Type B pancreatic cell (in vitro differentiated cells): ENCODE data around the gene GPC5. TPM values are rescaled to one million over a fixed set of nuclear protein-coding genes. Genes with fewer than 3 reads are reported as not detected.

Experiments
- DNase-seq: peaks from one replicate; pipeline ENCODE4 v3.0.0; 2021; ENCODE audit warnings: mixed read lengths; ENCODE audit not compliant: unreplicated experiment; ENCODE audit errors: extremely low spot score
- H3K27ac Mint-ChIP-seq: 2 replicates; pipeline ENCODE4 v1.8.0; 2021; ENCODE audit warnings: mild to moderate bottlenecking, mixed read lengths
- H3K27me3 Mint-ChIP-seq: 2 replicates; pipeline ENCODE4 v1.8.0; 2021; ENCODE audit warnings: mixed read lengths
- H3K36me3 Mint-ChIP-seq: 2 replicates; pipeline ENCODE4 v1.8.0; 2021; ENCODE audit warnings: mixed read lengths
- H3K4me1 Mint-ChIP-seq: one replicate; pipeline ENCODE4 v1.8.0; 2021; ENCODE audit warnings: mixed read lengths; ENCODE audit not compliant: unreplicated experiment
- H3K4me3 Mint-ChIP-seq: 2 replicates; pipeline ENCODE4 v1.8.0; 2021; ENCODE audit warnings: mild to moderate bottlenecking, mixed read lengths
- H3K9me3 Mint-ChIP-seq: 2 replicates; pipeline ENCODE4 v1.8.0; 2021; ENCODE audit warnings: mixed read lengths
- total RNA-seq: library from RNA; stranded (reverse); gene quantifications from 2 replicates; pipeline ENCODE4 v1.2.1, GENCODE V29; 2021; ENCODE audit warnings: low replicate concordance
- TF ChIP-seq, protein P1 (sequence below): fragments of 200-600 bp; sonication (generic); conservative IDR thresholded peaks from 2 replicates; pipeline ENCODE4 v1.5.0; 2021; ENCODE audit warnings: antibody characterized with exemption, mild to moderate bottlenecking

GPC5 gene
- total RNA-seq, 1 donor from 2014 or later: 2.8 TPM

DNA sequence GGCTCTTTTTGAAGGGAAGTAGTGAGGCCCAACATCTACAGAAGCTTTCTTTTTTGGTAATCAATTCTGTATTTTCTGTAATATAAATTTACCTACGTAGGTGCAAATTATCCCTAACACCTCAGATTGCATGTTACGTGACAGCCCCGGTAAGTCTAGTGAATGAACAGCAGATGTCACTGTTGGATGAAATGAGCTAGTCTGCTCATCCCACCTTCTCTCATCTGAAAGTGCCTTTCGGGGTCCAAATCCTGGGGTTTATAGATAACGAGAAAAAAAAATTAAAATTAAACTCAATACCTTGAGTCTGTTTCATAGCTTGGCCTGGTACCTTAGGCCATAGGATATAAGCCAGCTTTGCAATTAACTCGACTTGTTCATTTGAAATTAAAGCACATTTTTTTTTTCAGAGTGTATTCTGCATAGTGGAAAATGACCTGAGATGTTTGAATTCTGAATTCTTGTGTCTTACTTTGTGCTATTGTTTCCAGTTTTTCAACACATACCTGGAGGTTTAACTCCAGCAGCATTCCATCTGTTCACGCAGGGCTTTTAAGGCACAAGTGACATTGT is 548.2 kb downstream of the GPC5 start:
- Mint-ChIP-seq H3K27me3 (peaks cover 12% of the 10 kb centered on the region), H3K4me1 (no peaks in the 10 kb centered on the region), H3K9me3 (no peaks in the 10 kb centered on the region), H3K4me3 (no peak overlapping the region), H3K36me3 (no peaks in the 10 kb centered on the region), H3K27ac (no peak overlapping the region)
- TF ChIP-seq, protein P1, sequence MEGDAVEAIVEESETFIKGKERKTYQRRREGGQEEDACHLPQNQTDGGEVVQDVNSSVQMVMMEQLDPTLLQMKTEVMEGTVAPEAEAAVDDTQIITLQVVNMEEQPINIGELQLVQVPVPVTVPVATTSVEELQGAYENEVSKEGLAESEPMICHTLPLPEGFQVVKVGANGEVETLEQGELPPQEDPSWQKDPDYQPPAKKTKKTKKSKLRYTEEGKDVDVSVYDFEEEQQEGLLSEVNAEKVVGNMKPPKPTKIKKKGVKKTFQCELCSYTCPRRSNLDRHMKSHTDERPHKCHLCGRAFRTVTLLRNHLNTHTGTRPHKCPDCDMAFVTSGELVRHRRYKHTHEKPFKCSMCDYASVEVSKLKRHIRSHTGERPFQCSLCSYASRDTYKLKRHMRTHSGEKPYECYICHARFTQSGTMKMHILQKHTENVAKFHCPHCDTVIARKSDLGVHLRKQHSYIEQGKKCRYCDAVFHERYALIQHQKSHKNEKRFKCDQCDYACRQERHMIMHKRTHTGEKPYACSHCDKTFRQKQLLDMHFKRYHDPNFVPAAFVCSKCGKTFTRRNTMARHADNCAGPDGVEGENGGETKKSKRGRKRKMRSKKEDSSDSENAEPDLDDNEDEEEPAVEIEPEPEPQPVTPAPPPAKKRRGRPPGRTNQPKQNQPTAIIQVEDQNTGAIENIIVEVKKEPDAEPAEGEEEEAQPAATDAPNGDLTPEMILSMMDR: peak; percentile 80
- no peak for DNase-seq

GRCh38 chr13:91948736-91949135 is 550.3 kb downstream of the GPC5 start:
- TF ChIP-seq, protein P1: no peak
- H3K27me3 Mint-ChIP-seq: peaks cover 12% of the 10 kb centered on the region
- no peaks in the 10 kb centered on the region for H3K9me3 Mint-ChIP-seq
- no peaks in the 10 kb centered on the region for H3K36me3 Mint-ChIP-seq
- H3K4me1 Mint-ChIP-seq: no peaks in the 10 kb centered on the region
- no peak for DNase-seq
- H3K27ac Mint-ChIP-seq: no peak overlapping the region
- H3K4me3 Mint-ChIP-seq: no peak overlapping the region

- DNase-seq: no peak
- no peaks in the 10 kb centered on the region for H3K9me3 Mint-ChIP-seq
- H3K27ac Mint-ChIP-seq: no peak overlapping the region
Observed at GRCh38 chr13:91950803-91951202, 552.4 kb downstream of the GPC5 start.

GRCh38 chr13:91955546-91956355 is 557.3 kb downstream of the GPC5 start:
- Mint-ChIP-seq H3K4me1 (no peaks in the 10 kb centered on the region), H3K36me3 (no peaks in the 10 kb centered on the region), H3K27me3 (no peaks in the 10 kb centered on the region), H3K4me3 (no peak overlapping the region), H3K27ac (no peak overlapping the region), H3K9me3 (no peaks in the 10 kb centered on the region)
- DNase-seq: no peak
- TF ChIP-seq, protein P1: no peak

More at GRCh38 chr13:91950803-91951202, 552.4 kb downstream of the GPC5 start:
- TF ChIP-seq, protein P1: no peak
- peaks cover 9% of the 10 kb centered on the region for H3K27me3 Mint-ChIP-seq
- H3K36me3 Mint-ChIP-seq: no peaks in the 10 kb centered on the region
- H3K4me1 Mint-ChIP-seq: no peaks in the 10 kb centered on the region
- H3K4me3 Mint-ChIP-seq: no peak overlapping the region

GRCh38 chr13:91960947-91961346 is 562.5 kb downstream of the GPC5 start:
- H3K4me1 Mint-ChIP-seq: no peaks in the 10 kb centered on the region
- DNase-seq: no peak
- H3K4me3 Mint-ChIP-seq: no peak overlapping the region
- TF ChIP-seq, protein P1: no peak
- no peaks in the 10 kb centered on the region for H3K36me3 Mint-ChIP-seq
- H3K9me3 Mint-ChIP-seq: no peaks in the 10 kb centered on the region
- no peaks in the 10 kb centered on the region for H3K27me3 Mint-ChIP-seq
- H3K27ac Mint-ChIP-seq: no peak overlapping the region
